ENCODE data around the gene GABRR2.
"Not testable (repeated sequence)": the region's sequence is repeated elsewhere in the genome, so short reads cannot be mapped to it uniquely, and the experiment has no call there.

The GABRR2 gene

GRCh38 chr6:89324304-89324703 is 9.2 kb upstream of the GABRR2 start:
- DNase-seq (ENCODE audit: low read depth in 2 of 2, low spot score in 1 of 2), result no peak

- no peak for DNase-seq (ENCODE audit: low read depth in 2 of 2, low spot score in 1 of 2)
These were observed 8.4 kb upstream of the GABRR2 start for GRCh38 chr6:89323511-89323971.

GRCh38 chr6:89321131-89321970 is 6.3 kb upstream of the GABRR2 start:
- no peak for DNase-seq (ENCODE audit: low read depth in 2 of 2, low spot score in 1 of 2)

- DNase-seq (ENCODE audit: low read depth in 2 of 2, low spot score in 1 of 2), result no peak
These were observed 5.0 kb upstream of the GABRR2 start for GRCh38 chr6:89320012-89320559.

- DNase-seq (ENCODE audit: low read depth in 2 of 2, low spot score in 1 of 2), result no peak
These were observed 2.0 kb upstream of the GABRR2 start for GRCh38 chr6:89317067-89317466.

GRCh38 chr6:89314692-89315091 is 407 bp downstream of the GABRR2 start:
- no peak for DNase-seq (ENCODE audit: low read depth in 2 of 2, low spot score in 1 of 2)

- no peak for DNase-seq (ENCODE audit: low read depth in 2 of 2, low spot score in 1 of 2)
These were observed 2.1 kb downstream of the GABRR2 start for GRCh38 chr6:89313006-89313405.

- DNase-seq (ENCODE audit: low read depth in 2 of 2, low spot score in 1 of 2), result no peak
These were observed 3.1 kb downstream of the GABRR2 start for GRCh38 chr6:89311853-89312531.

- no peak for DNase-seq (ENCODE audit: low read depth in 2 of 2, low spot score in 1 of 2)
These were observed 3.6 kb downstream of the GABRR2 start for GRCh38 chr6:89311530-89311852.

- DNase-seq (ENCODE audit: low read depth in 2 of 2, low spot score in 1 of 2), result no peak
These were observed 4.2 kb downstream of the GABRR2 start for GRCh38 chr6:89310929-89311328.

GRCh38 chr6:89308525-89309395 is 6.3 kb downstream of the GABRR2 start:
- no peak for DNase-seq (ENCODE audit: low read depth in 2 of 2, low spot score in 1 of 2)

GRCh38 chr6:89304517-89304916 is 10.6 kb downstream of the GABRR2 start:
- DNase-seq (ENCODE audit: low read depth in 2 of 2, low spot score in 1 of 2), result not testable (repeated sequence)

- DNase-seq (ENCODE audit: low read depth in 2 of 2, low spot score in 1 of 2), result no peak
These were observed 12.2 kb downstream of the GABRR2 start for GRCh38 chr6:89302936-89303335.

GRCh38 chr6:89302195-89302770 is 12.8 kb downstream of the GABRR2 start:
- DNase-seq (ENCODE audit: low read depth in 2 of 2, low spot score in 1 of 2), result no peak

- DNase-seq (ENCODE audit: low read depth in 2 of 2, low spot score in 1 of 2), result no peak
These were observed 13.4 kb downstream of the GABRR2 start for GRCh38 chr6:89301586-89302194.

GRCh38 chr6:89299466-89299850 is 15.6 kb downstream of the GABRR2 start:
- DNase-seq (ENCODE audit: low read depth in 2 of 2, low spot score in 1 of 2), result no peak

GRCh38 chr6:89298680-89299465 is 16.2 kb downstream of the GABRR2 start:
- DNase-seq (ENCODE audit: low read depth in 2 of 2, low spot score in 1 of 2), result peak in 1 of 2 donors; percentile 17

GRCh38 chr6:89297695-89298351 is 17.3 kb downstream of the GABRR2 start:
- peak; percentile 10 to 18 for DNase-seq (ENCODE audit: low read depth in 2 of 2, low spot score in 1 of 2)

- no peak for DNase-seq (ENCODE audit: low read depth in 2 of 2, low spot score in 1 of 2)
These were observed 19.1 kb downstream of the GABRR2 start for GRCh38 chr6:89295981-89296380.
